ENCODE measurements around the gene DRAP1.

DNA sequence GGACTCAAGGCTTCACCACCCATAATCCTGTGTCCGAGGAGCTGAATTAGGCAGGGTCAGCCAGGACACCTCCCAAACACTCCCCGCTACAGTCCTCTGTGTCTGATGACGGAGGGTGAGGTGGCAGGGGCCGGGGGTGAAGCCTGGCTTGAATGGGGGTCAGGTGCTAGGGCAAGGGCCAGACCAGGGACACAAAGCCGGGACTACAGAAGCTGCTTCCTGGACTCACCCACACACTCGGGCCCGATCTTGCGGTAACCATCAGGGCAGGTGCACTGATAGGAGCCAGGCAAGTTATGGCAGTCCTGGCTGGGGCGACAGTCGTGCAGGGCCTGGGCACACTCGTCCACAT, 48.9 kb upstream of the DRAP1 start:
- TF ChIP-seq, protein P1, sequence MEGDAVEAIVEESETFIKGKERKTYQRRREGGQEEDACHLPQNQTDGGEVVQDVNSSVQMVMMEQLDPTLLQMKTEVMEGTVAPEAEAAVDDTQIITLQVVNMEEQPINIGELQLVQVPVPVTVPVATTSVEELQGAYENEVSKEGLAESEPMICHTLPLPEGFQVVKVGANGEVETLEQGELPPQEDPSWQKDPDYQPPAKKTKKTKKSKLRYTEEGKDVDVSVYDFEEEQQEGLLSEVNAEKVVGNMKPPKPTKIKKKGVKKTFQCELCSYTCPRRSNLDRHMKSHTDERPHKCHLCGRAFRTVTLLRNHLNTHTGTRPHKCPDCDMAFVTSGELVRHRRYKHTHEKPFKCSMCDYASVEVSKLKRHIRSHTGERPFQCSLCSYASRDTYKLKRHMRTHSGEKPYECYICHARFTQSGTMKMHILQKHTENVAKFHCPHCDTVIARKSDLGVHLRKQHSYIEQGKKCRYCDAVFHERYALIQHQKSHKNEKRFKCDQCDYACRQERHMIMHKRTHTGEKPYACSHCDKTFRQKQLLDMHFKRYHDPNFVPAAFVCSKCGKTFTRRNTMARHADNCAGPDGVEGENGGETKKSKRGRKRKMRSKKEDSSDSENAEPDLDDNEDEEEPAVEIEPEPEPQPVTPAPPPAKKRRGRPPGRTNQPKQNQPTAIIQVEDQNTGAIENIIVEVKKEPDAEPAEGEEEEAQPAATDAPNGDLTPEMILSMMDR (IDR thresholded peaks at IDR 0.05): no peak
- TF ChIP-seq POLR2AphosphoS5 (IDR thresholded peaks at IDR 0.05): no peak
- TF ChIP-seq POLR2A (IDR thresholded peaks at IDR 0.05): no peak
